GM12891 (cell line): ENCODE data around the gene C10orf120.

Source experiments
- PAX5 ChIP-seq: IDR thresholded peaks from 2 replicates; pipeline ENCODE4 v1.6.1; 2011; ENCODE audit warnings: low read length, moderate library complexity, mild to moderate bottlenecking; ENCODE audit not compliant: insufficient read depth, severe bottlenecking
- POLR2A ChIP-seq: IDR thresholded peaks from 2 replicates; pipeline ENCODE4 v1.6.1; 2011; ENCODE audit warnings: low read depth, low read length, control low read depth
- POLR2AphosphoS5 ChIP-seq: IDR thresholded peaks from 2 replicates; pipeline ENCODE4 v1.6.1; 2011; ENCODE audit warnings: low read depth, low read length, control low read depth
- SPI1 ChIP-seq: IDR thresholded peaks from 2 replicates; pipeline ENCODE4 v1.6.1; 2011; ENCODE audit warnings: low read depth, low read length, control low read depth
- TAF1 ChIP-seq: IDR thresholded peaks from 2 replicates; pipeline ENCODE4 v1.6.1; 2011; ENCODE audit warnings: low read depth, low read length, control low read depth

DNA sequence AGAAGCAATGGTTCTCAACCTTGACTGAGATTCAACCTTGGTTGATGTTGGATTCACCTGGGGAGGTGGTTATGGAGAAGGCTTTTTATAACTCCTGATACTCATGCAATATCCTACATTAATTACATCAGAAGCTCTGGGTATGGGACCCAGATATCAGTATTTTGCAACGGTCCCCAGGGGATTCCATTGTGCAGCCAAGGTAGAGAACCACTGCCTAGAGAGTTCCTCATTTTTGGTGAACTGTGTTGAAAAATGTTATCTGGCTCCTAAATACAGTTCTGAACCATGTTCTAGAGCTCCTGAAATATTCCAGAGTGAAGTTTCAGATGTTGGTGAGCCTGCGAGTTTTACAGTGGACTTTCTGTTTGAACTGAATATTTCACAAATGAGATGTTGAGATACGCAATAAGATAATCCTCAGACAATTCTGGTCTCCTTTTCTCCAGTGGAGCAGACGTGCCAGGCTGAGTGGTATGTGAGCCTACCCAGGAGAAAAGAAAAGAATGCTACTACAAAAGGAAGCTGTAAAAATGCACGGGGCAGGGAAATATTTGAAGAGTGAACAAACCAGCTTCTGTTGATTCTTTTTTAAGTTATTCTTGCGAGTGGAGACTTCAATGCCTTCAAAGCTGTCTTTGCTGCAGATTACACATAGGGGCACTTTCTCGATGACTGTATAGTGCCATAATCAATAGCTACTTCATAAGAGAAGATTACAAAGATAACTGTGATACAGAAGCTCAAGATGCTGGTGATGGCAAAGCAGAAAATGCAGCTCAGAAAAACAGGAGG, 13.6 kb upstream of the C10orf120 start:
- TF ChIP-seq POLR2A: no peak
- no peak for TF ChIP-seq POLR2AphosphoS5
- TF ChIP-seq TAF1: no peak
- no peak for TF ChIP-seq PAX5
- no peak for TF ChIP-seq SPI1
